IMR-90 (cell line): ENCODE results near the gene C9orf50. TPM values are rescaled to one million over a fixed set of nuclear protein-coding genes. Genes with fewer than 3 reads are reported as not detected.

Experiments
- ATAC-seq: fragments of 200-7000 bp; cut with Tn5 transposase; 2 replicates; pipeline ENCODE4 v1.9.1; 2020; ENCODE audit warnings: low read depth, mild to moderate bottlenecking, moderate library complexity
- BruUV-seq: library from RNA; stranded (reverse); fragments of 400-500 nt; replicated peaks from 2 replicates; lab custom pipeline; 2021; lab: Mats Ljungman, UMichigan
- CTCF ChIA-PET: fragments of 300-600 bp; formaldehyde crosslinking; extraction: SDS; loops from one replicate; lab custom pipeline; 2021; ENCODE audit warnings: antibody characterized with exemption; lab: Yijun Ruan, JAX
- POLR2A ChIA-PET: fragments of 300-600 bp; sonication (Branson Sonifier 250); formaldehyde crosslinking; loops from one replicate; lab custom pipeline; 2022; ENCODE audit warnings: antibody characterized with exemption; ENCODE audit not compliant: unreplicated experiment; lab: Charles Lee
- DNase-seq: peaks from one replicate; pipeline ENCODE4 v3.0.0; 2013
- H2AFZ ChIP-seq: replicated peaks from 2 replicates; pipeline ENCODE3; 2013; ENCODE audit warnings: low read length, mild to moderate bottlenecking; ENCODE audit not compliant: poor library complexity
- H2AK5ac ChIP-seq: 2 replicates; pipeline ENCODE4 v1.6.1; 2013; ENCODE audit warnings: low read depth, low read length, inconsistent platforms
- H2AK9ac ChIP-seq: replicated peaks from 2 replicates; pipeline ENCODE3; 2013; ENCODE audit warnings: mild to moderate bottlenecking, low read depth, low read length, moderate library complexity; ENCODE audit not compliant: poor library complexity
- H2BK120ac ChIP-seq: 2 replicates; pipeline ENCODE4 v1.6.1; 2013; ENCODE audit warnings: low read depth, low read length, inconsistent platforms
- H2BK15ac ChIP-seq: 3 replicates; pipeline ENCODE4 v1.6.1; 2013; ENCODE audit warnings: low read depth, low read length, inconsistent platforms
- H2BK20ac ChIP-seq: 2 replicates; pipeline ENCODE4 v1.6.1; 2013; ENCODE audit warnings: low read depth, mild to moderate bottlenecking, inconsistent platforms, low read length, moderate library complexity
- H2BK5ac ChIP-seq: 2 replicates; pipeline ENCODE4 v1.6.1; 2013; ENCODE audit warnings: mild to moderate bottlenecking, low read depth, low read length, inconsistent platforms; ENCODE audit not compliant: poor library complexity, severe bottlenecking
- H3K14ac ChIP-seq: replicated peaks from 2 replicates; pipeline ENCODE4 v1.6.1; 2013; ENCODE audit warnings: low read depth, low read length, inconsistent platforms
- H3K18ac ChIP-seq: 2 replicates; pipeline ENCODE4 v1.6.1; 2013; ENCODE audit warnings: low read depth, low read length, control low read depth
- H3K23ac ChIP-seq: 2 replicates; pipeline ENCODE4 v1.6.1; 2013; ENCODE audit warnings: low read depth, low read length, inconsistent platforms
- H3K27ac ChIP-seq: 2 replicates; pipeline ENCODE4 v1.5.1; 2013; ENCODE audit warnings: mild to moderate bottlenecking, control low read depth, low read length; ENCODE audit not compliant: insufficient read depth
- H3K27me3 ChIP-seq: 2 replicates; pipeline ENCODE4 v1.6.1; 2013; ENCODE audit warnings: low read length; ENCODE audit not compliant: control insufficient read depth, insufficient read depth
- H3K36me3 ChIP-seq: 2 replicates; pipeline ENCODE4 v1.6.1; 2013; ENCODE audit warnings: low read length, mixed read lengths; ENCODE audit not compliant: control insufficient read depth, insufficient read depth
- H3K4ac ChIP-seq: 2 replicates; pipeline ENCODE4 v1.6.1; 2013; ENCODE audit warnings: low read depth, low read length, inconsistent platforms
- H3K4me1 ChIP-seq: 2 replicates; pipeline ENCODE4 v1.6.1; 2013; ENCODE audit warnings: low read length, mixed read lengths; ENCODE audit not compliant: control insufficient read depth, insufficient read depth
- H3K4me2 ChIP-seq: 2 replicates; pipeline ENCODE4 v1.6.1; 2013; ENCODE audit warnings: low read depth, mild to moderate bottlenecking, control low read depth, low read length, moderate library complexity
- H3K4me3 ChIP-seq: 2 replicates; pipeline ENCODE4 v1.5.1; 2013; ENCODE audit warnings: low read depth, mild to moderate bottlenecking, control low read depth, low read length, moderate library complexity; ENCODE audit not compliant: insufficient read depth
- H3K56ac ChIP-seq: 2 replicates; pipeline ENCODE4 v1.6.1; 2013; ENCODE audit warnings: low read length, inconsistent platforms; ENCODE audit not compliant: insufficient read depth; ENCODE audit errors: extremely low read depth
- H3K79me1 ChIP-seq, 2 experiments: 2 replicates each; pipeline ENCODE4 v1.6.1; 2013; ENCODE audit warnings: low read length in 2 of 2, inconsistent platforms in 1 of 2, low read depth in 1 of 2
- H3K9ac ChIP-seq: 2 replicates; pipeline ENCODE4 v1.6.1; 2013; ENCODE audit warnings: low read depth, low read length, control low read depth
- H3K9me1 ChIP-seq: 2 replicates; pipeline ENCODE4 v1.6.1; 2013; ENCODE audit warnings: low read length, inconsistent platforms; ENCODE audit not compliant: insufficient read depth
- H3K9me3 ChIP-seq: 2 replicates; pipeline ENCODE4 v1.6.1; 2013; ENCODE audit warnings: low read length; ENCODE audit not compliant: control insufficient read depth, insufficient read depth
- H4K20me1 ChIP-seq: 2 replicates; pipeline ENCODE4 v1.6.1; 2013; ENCODE audit warnings: low read length, inconsistent platforms; ENCODE audit not compliant: insufficient read depth
- H4K5ac ChIP-seq: 2 replicates; pipeline ENCODE4 v1.6.1; 2013; ENCODE audit warnings: mild to moderate bottlenecking, low read depth, low read length, control low read depth
- H4K8ac ChIP-seq, 2 experiments: 2 replicates each; pipeline ENCODE4 v1.6.1; 2013; ENCODE audit warnings: low read depth in 2 of 2, low read length in 2 of 2, control low read depth in 1 of 2, inconsistent platforms in 1 of 2
- H4K91ac ChIP-seq: 2 replicates; pipeline ENCODE4 v1.6.1; 2013; ENCODE audit warnings: low read depth, low read length, inconsistent platforms; ENCODE audit not compliant: insufficient read depth
- FOS ChIP-seq: fragments of 150-350 bp; IDR thresholded peaks from 2 replicates; pipeline ENCODE4 v1.6.1; 2016; ENCODE audit warnings: low read depth, low read length
- NFE2L2 ChIP-seq: fragments of 150-350 bp; IDR thresholded peaks from 2 replicates; pipeline ENCODE4 v1.6.1; 2016; ENCODE audit warnings: low read depth, mild to moderate bottlenecking, low read length
- WGBS, 2 experiments: methylation state at CpG; one replicate each; pipeline versions ENCODE4 v1.1.5 to v1.1.7; 2013; ENCODE audit warnings: missing lambda C conversion rate in 2 of 2; ENCODE audit not compliant: insufficient read length in 1 of 2; ENCODE audit errors: extremely low coverage in 2 of 2; 5-methylcytosine and 5-hydroxymethylcytosine counted together
- dilution Hi-C: fragments of 300-500 bp; cut with HindIII; formaldehyde crosslinking; loops from one replicate; pipeline ENCODE4 v1.14.3; 2018; ENCODE audit warnings: low sequenced_read_pairs; ENCODE audit not compliant: unreplicated experiment
- in situ Hi-C: fragments of 300-500 bp; cut with MboI; formaldehyde crosslinking; loops from 3 replicates; pipeline ENCODE4 v1.14.3; 2019; ENCODE audit warnings: low sequenced_read_pairs, inconsistent platforms, mixed read lengths
- intact Hi-C: fragments of 100-400 bp; cut with micrococcal nuclease; formaldehyde crosslinking; loops from 2 replicates; pipeline ENCODE4 v1.10.0; 2022
- polyA plus RNA-seq, 3 experiments: library from polyadenylated mRNA; depleted of rRNA; stranded (reverse); fragments of >200 nt; gene quantifications; 2 replicates each; pipeline ENCODE4 v1.2.3, GENCODE V29; 2012; ENCODE audit warnings: low replicate concordance in 1 of 3
- total RNA-seq: library from RNA; depleted of rRNA; stranded (reverse); fragments of >200 nt; gene quantifications from 2 replicates; pipeline ENCODE4 v1.2.3, GENCODE V29; 2012

Gene C9orf50
- total and polyA plus RNA-seq, 2 of the 4 experiments (the other 2 are of a cell fraction): 0.09 TPM; not detected in 1

- no TSS peak for BruUV-seq
- H3K4me2 ChIP-seq: no peak overlapping the region
Measured at GRCh38 chr9:129607027-129607387, 13.9 kb downstream of the C9orf50 start.

More at GRCh38 chr9:129607027-129607387, 13.9 kb downstream of the C9orf50 start:
- CTCF ChIA-PET: interaction anchor here (1.1 kb wide), 1 partner anchor 468 kb away, joined by 4 read pairs; no protein-coding TSS in a partner anchor
- Histone ChIP-seq H3K14ac (peak overlapping the region; percentile 10; the same call in 1 of the 2 replicates), H3K9me1 (peaks cover 7% of the 10 kb centered on the region), H3K27me3 (no peaks in the 10 kb centered on the region), H2AFZ (peak overlapping the region; percentile 88), H4K91ac (peak overlapping the region; percentile 74), H3K4ac (peak overlapping the region; percentile 34), H3K4me1 (peaks cover 17% of the 10 kb centered on the region), H3K79me1 (peaks cover 0 to 9% of the 10 kb centered on the region in 2 experiments; a peak in 2 of 4 replicates), H2BK120ac (peak overlapping the region; percentile 67), H3K23ac (no peak overlapping the region), H3K56ac (peak overlapping the region; percentile 18; the same call in 1 of the 2 replicates), H3K9ac (no peak overlapping the region), H2BK5ac (peak overlapping the region; percentile 71), H3K27ac (no peak overlapping the region; the same call in 1 of the 2 replicates), H2BK15ac (peak overlapping the region; percentile 50; the same call in 2 of the 3 replicates), H4K8ac (peak overlapping the region; percentile 21 to 92; a peak in 3 of 4 replicates), H4K20me1 (no peaks in the 10 kb centered on the region), H2AK5ac (peak overlapping the region; percentile 92), H2AK9ac (peak overlapping the region; percentile 80), H3K9me3 (no peaks in the 10 kb centered on the region), H2BK20ac (peak overlapping the region; percentile 45; the same call in 1 of the 2 replicates), H3K4me3 (no peak overlapping the region), H3K36me3 (no peaks in the 10 kb centered on the region), H4K5ac (peak overlapping the region; percentile 82), H3K18ac (no peak overlapping the region)
- dilution Hi-C loops (no loop called here), in situ Hi-C loops (loop anchor here (10.0 kb wide), 1 partner anchor 272 kb away; no protein-coding TSS in a partner anchor), intact Hi-C loops (no loop called here)
- no peak for TF ChIP-seq FOS
- TF ChIP-seq NFE2L2: no peak
- POLR2A ChIA-PET: no interaction called here
- no peak for DNase-seq
- 100% methylated on average over 2 of the region's 6 CpGs; no CpG with 5 or more reads in 1 of the 2 experiments for WGBS, 2 experiments
- no peak for ATAC-seq
